ENCODE results near the gene WWOX.

The WWOX gene

GRCh38 chr16:78106686-78107085 lies 7.2 kb downstream of the WWOX start:
- no peak for DNase-seq

DNA sequence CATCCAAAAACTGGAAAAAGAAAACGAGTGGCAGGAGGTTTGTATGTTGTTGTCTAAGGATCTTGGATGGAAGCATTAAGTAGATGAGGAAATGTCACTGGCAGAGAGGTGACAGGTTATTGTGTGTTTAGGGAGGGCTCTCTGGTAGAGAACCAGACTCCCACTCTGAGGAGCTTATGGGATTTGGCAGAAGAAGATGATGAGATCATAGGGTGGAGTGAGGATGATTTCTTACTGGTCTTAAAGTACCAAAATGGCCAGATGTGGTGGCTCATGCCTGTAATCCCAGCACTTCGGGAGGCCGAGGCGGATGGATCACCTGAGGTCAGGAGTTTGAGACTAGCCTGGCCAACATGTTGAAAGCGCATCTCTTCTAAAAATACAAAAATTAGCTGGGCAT lies 9.0 kb downstream of the WWOX start:
- DNase-seq = no peak

- no peak for DNase-seq
These were observed 13.8 kb downstream of the WWOX start for GRCh38 chr16:78113258-78113657.

DNA sequence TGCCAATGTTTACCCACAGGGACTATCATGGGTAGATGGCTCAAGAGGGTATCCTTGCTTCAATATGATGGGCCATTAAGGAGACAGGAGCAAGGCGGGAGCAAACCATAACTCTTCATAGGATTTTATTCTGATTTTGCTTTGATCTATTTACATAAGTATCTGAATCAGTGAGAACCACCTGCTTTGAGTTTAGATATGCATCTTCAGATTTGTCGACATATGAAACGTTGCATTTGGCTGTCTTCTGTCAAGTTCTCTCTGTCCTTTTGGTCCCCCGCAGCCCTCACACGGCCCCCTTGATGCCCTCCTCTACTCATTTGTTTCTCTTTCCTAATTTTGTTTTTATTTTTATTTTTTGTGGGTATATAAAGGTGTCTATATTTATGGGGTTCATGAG lies 16.2 kb downstream of the WWOX start:
- no peak for DNase-seq

GRCh38 chr16:78116946-78117345 lies 17.5 kb downstream of the WWOX start:
- no peak for DNase-seq

GRCh38 chr16:78117391-78117790 lies 17.9 kb downstream of the WWOX start:
- no peak for DNase-seq

DNA sequence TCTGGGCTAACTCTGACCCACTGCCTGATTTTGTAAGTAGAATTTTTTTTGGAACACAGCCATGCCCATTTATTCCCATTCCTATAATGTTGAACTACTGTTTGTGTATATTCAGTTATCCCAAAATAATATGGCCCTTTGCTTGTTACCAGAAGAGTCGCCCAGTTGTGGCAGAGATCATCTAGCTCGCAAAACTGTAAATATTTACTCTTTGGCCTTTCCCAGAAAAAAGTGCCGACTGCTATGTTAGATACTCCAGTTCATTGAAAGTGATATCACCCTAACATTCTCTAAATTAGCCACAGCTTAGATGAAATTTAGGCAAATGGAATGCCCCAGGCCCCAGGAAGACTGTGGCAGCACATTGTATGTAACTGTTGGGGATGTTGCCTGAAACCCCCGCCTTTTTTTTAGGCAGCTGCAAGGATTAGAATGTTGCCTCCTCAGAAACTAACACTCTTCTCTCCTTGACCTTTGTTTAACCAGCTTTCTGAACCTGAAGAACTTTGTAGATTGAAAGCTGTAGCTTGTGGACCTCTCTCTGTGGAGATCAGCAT lies 19.1 kb downstream of the WWOX start:
- DNase-seq = no peak

DNA sequence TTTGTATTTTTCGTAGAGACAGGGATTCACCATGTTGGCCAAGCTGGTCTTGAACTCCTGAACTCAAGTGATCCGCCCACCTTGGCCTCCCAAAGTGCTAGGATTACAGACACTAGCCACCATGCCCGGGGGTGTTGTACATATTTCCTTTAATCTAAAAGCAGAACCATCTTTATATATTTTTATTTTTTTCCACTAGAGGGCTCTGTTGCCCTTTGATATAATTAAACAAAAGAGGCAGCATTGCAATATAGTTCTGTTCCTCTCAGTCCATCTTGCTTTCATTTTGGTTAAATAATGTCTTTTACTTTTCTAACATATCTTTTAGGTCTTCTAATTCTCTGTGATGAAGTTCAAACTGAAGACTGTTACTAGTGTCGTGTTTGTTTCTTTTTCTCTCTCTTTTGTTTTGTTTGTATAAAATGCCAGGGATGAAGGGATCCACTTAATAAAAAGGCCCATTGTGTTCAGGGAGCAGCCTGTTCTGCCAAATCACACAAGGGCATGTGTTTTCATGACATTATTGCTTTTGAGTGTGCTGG lies 23.4 kb downstream of the WWOX start:
- DNase-seq = no peak

GRCh38 chr16:78125112-78125844 lies 25.8 kb downstream of the WWOX start:
- DNase-seq = no peak

- DNase-seq = no peak
These were observed 27.2 kb downstream of the WWOX start for GRCh38 chr16:78126662-78127061.

- DNase-seq = no peak
These were observed 27.7 kb downstream of the WWOX start for GRCh38 chr16:78127130-78127529.

GRCh38 chr16:78128913-78129312 lies 29.5 kb downstream of the WWOX start:
- no peak for DNase-seq

DNA sequence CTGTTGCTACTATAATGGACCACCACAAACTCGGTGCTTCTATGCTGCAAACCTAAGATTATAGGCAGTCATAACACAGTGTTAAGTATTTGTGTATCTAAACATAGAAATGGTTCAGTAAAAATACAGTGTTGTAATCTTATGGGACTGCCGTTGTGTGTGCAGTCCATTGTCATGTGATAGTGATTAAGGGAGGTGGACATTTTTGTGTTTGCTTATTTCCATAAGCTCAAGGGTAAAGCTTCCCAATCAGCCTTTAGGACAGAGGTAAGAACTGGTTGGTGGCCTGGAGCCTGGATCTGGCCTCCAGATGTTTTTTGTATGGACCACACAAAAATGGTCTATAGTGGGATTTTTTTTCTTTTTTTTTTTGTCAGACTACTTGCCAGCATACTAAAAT lies 29.9 kb downstream of the WWOX start:
- no peak for DNase-seq

GRCh38 chr16:78130083-78130608 lies 30.7 kb downstream of the WWOX start:
- no peak for DNase-seq

GRCh38 chr16:78130950-78131349 lies 31.5 kb downstream of the WWOX start:
- no peak for DNase-seq

DNA sequence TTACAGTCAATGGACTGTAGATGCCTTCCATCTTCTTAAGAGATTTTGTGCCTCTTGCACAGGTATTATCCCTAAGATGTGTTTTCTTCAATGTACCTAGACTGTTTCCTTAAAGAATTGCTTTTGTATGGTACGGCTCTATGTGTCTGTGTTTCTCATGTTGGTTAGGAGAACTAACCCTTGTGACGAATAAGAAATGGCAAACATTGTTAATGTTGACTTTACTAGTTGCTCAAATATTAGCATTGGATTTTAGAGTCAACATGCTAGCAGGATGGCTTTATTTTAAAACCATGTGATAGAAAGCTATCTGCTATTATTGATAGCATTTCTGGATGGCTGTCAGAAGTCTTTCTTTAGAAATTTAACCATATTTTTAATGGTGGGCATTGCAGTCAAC lies 34.5 kb downstream of the WWOX start:
- no peak for DNase-seq

DNA sequence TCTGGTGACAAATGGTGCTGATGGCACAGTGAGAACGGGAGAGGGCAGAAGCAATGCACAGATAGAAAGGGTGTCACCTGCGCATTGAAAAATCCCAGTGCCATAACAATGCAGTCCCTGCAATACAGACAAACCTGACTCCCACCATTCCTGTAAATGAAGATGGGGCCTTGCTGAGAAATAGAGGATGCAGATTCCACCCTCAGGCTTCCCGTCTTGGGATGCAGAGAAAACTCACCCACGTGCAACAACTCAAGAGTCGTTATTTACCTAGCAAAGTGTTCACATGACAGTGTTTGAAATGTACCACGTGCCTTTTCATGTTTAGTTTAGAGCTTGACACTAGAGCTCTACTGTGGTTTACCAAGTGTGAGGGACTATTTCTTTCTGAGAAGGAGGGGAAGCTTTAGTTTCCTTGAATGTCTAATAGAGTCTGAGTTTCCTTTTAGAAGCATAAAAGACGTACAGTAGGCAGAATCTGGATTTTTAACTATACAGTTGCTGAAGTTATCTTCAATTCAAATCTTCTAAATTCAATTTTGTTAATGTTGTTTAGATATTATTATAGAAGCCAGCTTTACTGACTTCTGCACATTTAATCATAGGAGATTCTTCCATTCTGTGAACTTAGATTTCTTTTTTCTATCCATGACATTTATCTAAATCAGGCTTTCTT lies 35.6 kb downstream of the WWOX start:
- DNase-seq = no peak

GRCh38 chr16:78137179-78137578 lies 37.7 kb downstream of the WWOX start:
- DNase-seq = no peak

- DNase-seq = no peak
These were observed 38.5 kb downstream of the WWOX start for GRCh38 chr16:78137782-78138616.

GRCh38 chr16:78140818-78141466 lies 41.5 kb downstream of the WWOX start:
- DNase-seq = no peak

DNA sequence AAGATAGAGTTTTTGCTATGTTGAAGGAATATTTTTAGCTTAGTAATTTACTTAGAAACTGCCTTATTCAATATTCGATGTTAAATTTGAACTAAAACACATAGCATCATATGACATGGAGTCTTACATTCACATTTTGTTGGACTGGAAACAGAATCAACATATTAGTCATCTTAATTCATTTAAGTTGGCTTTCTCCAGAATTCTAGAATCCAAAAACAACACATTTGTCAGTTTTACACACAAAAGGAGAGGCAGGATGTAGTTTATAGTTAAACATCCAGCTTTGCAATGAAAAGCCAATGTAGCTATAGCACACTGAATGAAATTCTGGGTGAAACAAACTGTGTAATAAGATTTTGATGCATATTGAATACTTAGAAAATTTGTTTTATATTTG lies 43.3 kb downstream of the WWOX start:
- no peak for DNase-seq

DNA sequence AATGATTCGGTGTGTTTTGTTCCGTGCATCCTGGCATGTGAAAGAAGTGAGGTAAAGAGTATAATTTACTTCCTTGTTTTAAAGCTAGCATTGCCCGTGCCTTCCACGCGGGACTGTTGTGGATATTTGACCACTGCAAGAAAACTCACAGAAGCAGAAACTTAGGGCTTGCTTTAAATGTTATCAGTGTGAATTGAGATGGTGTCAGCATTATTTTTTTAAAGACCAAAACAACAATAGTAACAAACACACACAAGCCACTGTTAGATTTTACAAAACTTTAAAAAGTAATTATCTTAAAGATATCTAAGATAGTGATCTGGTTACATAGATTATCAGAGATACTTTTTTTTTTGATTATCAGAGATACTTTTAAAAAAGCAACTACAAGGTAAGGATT lies 47.4 kb downstream of the WWOX start:
- no peak for DNase-seq

All from effector CD4-positive, alpha-beta T cell (primary cell).